Heart left ventricle (tissue), 16 donors: ENCODE results near the gene PPP1R11. TPM values are rescaled to one million over a fixed set of nuclear protein-coding genes. Genes with fewer than 3 reads are reported as not detected.
A peak's percentile ranks its signal among the peaks of the same experiment; 100 is the strongest.

ENCODE experiments used
- ATAC-seq, 4 donors: fragments of 200-7000 bp; cut with Tn5 transposase; one replicate each; pipeline ENCODE4 v1.9.1; 2020 to 2022; ENCODE audit warnings: moderate library complexity in 4 of 4, mild to moderate bottlenecking in 3 of 4, moderate number of reproducible peaks in 1 of 4
- DNase-seq, 5 donors: peaks; one replicate each; pipeline ENCODE4 v3.0.0-alpha.2; 2020
- H3K27ac ChIP-seq, 12 donors: fragments of 200-600 bp; sonication (generic) in 4 of 12; one replicate each; pipeline versions ENCODE4 v1.5.0 to v1.8.0; 2016 to 2022; ENCODE audit warnings: mild to moderate bottlenecking in 2 of 12
- H3K27me3 ChIP-seq, 9 donors: fragments of 200-600 bp; sonication (generic) in 2 of 9; one replicate each; pipeline versions ENCODE4 v1.5.1 to v1.8.0; 2016 to 2022; ENCODE audit warnings: mild to moderate bottlenecking in 3 of 9
- H3K36me3 ChIP-seq, 9 donors: fragments of 200-600 bp; sonication (generic) in 2 of 9; one replicate each; pipeline versions ENCODE4 v1.5.0 to v1.8.0; 2018 to 2022; ENCODE audit warnings: mild to moderate bottlenecking in 2 of 9
- H3K4me1 ChIP-seq, 12 donors: fragments of 200-600 bp; sonication (generic) in 4 of 12; one replicate each; pipeline versions ENCODE4 v1.5.0 to v1.8.0; 2016 to 2022; ENCODE audit warnings: mild to moderate bottlenecking in 3 of 12
- H3K4me3 ChIP-seq, 12 donors: fragments of 200-600 bp; sonication (generic) in 4 of 12; one replicate each; pipeline versions ENCODE4 v1.5.0 to v1.8.0; 2017 to 2022; ENCODE audit warnings: mild to moderate bottlenecking in 9 of 12, moderate library complexity in 4 of 12
- H3K9me3 ChIP-seq, 12 donors: fragments of 200-600 bp; sonication (generic) in 4 of 12; one replicate each; pipeline versions ENCODE4 v1.5.0 to v1.8.0; 2016 to 2022; ENCODE audit warnings: mild to moderate bottlenecking in 1 of 12
- POLR2A ChIP-seq, 2 donors: fragments of 450-650 bp; IDR thresholded peaks; one replicate each; pipeline ENCODE4 v1.6.1; 2017; ENCODE audit warnings: antibody characterized with exemption in 2 of 2, mild to moderate bottlenecking in 2 of 2, moderate library complexity in 2 of 2
- WGBS, 4 donors: extraction: QIAGEN DNeasy Blood & Tissue Kit in 2 of 4; methylation state at CpG; one replicate each; pipeline versions ENCODE4 v1.1.5 to v1.1.7; 2013 to 2018; 5-methylcytosine and 5-hydroxymethylcytosine counted together
- intact Hi-C, 10 donors: fragments of 100-400 bp; cut with DNase I; formaldehyde crosslinking; loops; one replicate each; pipeline versions ENCODE4 v1.11.1 to v1.14.2; 2022
- polyA plus RNA-seq, 2 donors: library from polyadenylated mRNA; stranded (reverse); fragments of 200-250 nt; gene quantifications; one replicate each; pipeline ENCODE4 v1.2.3, GENCODE V29; 2013
- total RNA-seq, 9 donors: library from RNA; depleted of rRNA in 2 of 9; stranded (reverse); fragments of >200 nt in 2 of 9; fragmentation: NEBNext Ultra II Directional in 3 of 9; extraction: Animal tissue kit (Norgen Biotek cat#: 25700) in 3 of 9; gene quantifications; one replicate each; pipeline versions ENCODE4 v1.1.0 to v1.2.4, GENCODE V29; 2016 to 2023
- TF ChIP-seq, protein P1 (sequence below), 12 donors: fragments of 200-600 bp; sonication (generic) in 4 of 12; IDR thresholded peaks; one replicate each; pipeline versions ENCODE4 v1.5.0 to v1.8.0; 2018 to 2022; ENCODE audit warnings: antibody characterized with exemption in 12 of 12, mild to moderate bottlenecking in 5 of 12
- donor health status: ischemic (EF 13 %, LVEDD 7.1; RV severe dilation, severe dysfunction).
- donor health status: healthy with polysubstance abuse.
- donor health status: DM: no; HTN: yes; CAD: no.
- donor health status: DM: no; HTN: no; CAD: no.
- donor health status: ischemic (EF 25% LVEDD 6.9; RV normal size, moderate dysfunction).
- donor health status: ischemic (EF 25% LVEDD 5.7; RV mildly dilated, moderate dysfunction).
- donor health status: healthy.
- donor health status: DM: yes; HTN: yes; CAD: no.
- donor health status: ischemic (EF 35%, LVEDD 5.7; RV mildly dilated, moderate dysfunction).
- donor health status: nonischemic (EF 11% LVEDD 7.7; RV severe dilation, severe dysfunction).
- donor health status: DM: yes; HTN: yes; CAD: no.
- donor health status: PGD.
- donor health status: ischemic (EF 29% LVEDD 5.4; RV normal size, mild dysfunction).
- donor health status: nonischemic (EF 23%, LVEDD 6.1; RV moderate dilation, normal function).

Gene PPP1R11
- total and polyA plus RNA-seq, 11 donors = 38.7 to 90.3 (median 44.9) TPM

DNA sequence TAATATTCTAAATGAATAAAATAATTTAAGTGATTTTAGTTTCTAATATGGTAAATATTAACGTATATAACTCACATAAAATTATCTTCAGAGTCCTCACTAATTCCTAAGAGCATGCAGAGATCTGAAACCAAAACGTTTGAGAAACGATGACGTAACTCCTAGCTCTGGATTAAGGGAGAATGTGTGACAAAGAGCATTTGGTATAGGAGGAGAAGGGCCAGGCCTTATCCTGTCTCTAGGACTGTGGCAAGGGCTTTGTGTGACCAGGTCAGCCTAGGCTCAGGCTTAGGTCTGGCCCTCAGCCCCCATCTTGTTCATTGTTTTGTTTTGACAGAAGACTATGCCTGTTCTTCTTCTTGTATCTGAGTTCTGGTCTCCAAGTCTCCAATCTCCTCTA is 25.2 kb upstream of the PPP1R11 start:
- no peaks in the 10 kb centered on the region for H3K36me3 ChIP-seq
- DNase-seq (no peak), ATAC-seq (no peak)
- peak overlapping the region in 1 of 12 donors; percentile 34 for H3K27ac ChIP-seq
- no peaks in the 10 kb centered on the region for H3K27me3 ChIP-seq
- no peaks in the 10 kb centered on the region for H3K9me3 ChIP-seq
- H3K4me3 ChIP-seq = no peak overlapping the region
- TF ChIP-seq, protein P1, sequence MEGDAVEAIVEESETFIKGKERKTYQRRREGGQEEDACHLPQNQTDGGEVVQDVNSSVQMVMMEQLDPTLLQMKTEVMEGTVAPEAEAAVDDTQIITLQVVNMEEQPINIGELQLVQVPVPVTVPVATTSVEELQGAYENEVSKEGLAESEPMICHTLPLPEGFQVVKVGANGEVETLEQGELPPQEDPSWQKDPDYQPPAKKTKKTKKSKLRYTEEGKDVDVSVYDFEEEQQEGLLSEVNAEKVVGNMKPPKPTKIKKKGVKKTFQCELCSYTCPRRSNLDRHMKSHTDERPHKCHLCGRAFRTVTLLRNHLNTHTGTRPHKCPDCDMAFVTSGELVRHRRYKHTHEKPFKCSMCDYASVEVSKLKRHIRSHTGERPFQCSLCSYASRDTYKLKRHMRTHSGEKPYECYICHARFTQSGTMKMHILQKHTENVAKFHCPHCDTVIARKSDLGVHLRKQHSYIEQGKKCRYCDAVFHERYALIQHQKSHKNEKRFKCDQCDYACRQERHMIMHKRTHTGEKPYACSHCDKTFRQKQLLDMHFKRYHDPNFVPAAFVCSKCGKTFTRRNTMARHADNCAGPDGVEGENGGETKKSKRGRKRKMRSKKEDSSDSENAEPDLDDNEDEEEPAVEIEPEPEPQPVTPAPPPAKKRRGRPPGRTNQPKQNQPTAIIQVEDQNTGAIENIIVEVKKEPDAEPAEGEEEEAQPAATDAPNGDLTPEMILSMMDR (IDR thresholded peaks at IDR 0.05) = no peak
- TF ChIP-seq POLR2A (IDR thresholded peaks at IDR 0.05) = no peak
- intact Hi-C loops = no loop called here
- peaks cover 0 to 14% (median 2%) of the 10 kb centered on the region in 12 donors for H3K4me1 ChIP-seq
- WGBS, 4 donors = 58 to 65% (median 61%) methylated on average over 4 of the region's 4 CpGs

DNA sequence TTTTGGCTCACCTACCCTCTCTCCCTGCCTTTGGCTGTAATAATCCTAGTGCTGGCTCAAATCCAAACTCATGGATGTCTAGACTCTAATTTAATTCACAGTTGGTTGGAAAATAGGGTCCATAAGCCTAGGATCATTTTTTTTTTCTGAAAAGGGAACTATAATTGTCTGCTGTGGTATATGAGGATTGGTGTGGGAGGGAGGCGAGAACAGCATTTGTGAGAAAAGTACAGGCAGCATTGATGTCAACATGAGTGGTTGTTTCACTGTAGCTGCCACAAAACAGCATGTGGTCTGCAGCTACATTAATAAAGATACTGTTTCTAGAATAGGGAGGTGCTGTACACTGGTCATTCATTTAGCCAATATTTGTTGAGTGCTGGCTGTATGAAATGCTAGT is 24.5 kb upstream of the PPP1R11 start:
- Histone ChIP-seq H3K36me3 (no peaks in the 10 kb centered on the region), H3K4me3 (no peak overlapping the region), H3K4me1 (peaks cover 0 to 14% (median 2%) of the 10 kb centered on the region in 12 donors), H3K27ac (no peak overlapping the region), H3K27me3 (no peaks in the 10 kb centered on the region), H3K9me3 (no peaks in the 10 kb centered on the region)
- WGBS, 4 donors = 65 to 76% (median 74%) methylated on average over 1 of the region's 1 CpG
- ATAC-seq (no peak), DNase-seq (no peak)
- TF ChIP-seq, protein P1 (IDR thresholded peaks at IDR 0.05) = no peak
- TF ChIP-seq POLR2A (IDR thresholded peaks at IDR 0.05) = no peak
- intact Hi-C loops = no loop called here

DNA sequence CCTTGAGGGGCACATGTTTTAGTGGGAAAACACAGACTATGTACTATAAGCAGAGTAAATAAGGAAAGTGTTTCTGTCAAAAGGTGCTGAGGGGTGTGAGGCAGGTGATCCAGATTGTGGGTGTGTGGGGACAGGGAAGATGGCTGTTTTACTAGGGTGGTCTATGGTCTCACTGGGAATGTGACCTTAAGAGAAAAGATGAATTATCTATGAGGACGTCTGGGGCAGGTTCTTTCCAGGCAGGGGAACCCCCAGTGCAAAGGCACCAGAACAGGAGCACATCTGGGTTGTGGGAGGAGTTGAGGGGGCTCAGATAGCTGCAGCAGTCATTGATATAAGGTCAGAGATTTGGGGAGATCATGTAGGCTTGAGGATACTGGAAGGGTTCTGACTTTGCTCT is 24.1 kb upstream of the PPP1R11 start:
- Histone ChIP-seq H3K27me3 (no peaks in the 10 kb centered on the region), H3K4me1 (peaks cover 0 to 14% (median 2%) of the 10 kb centered on the region in 12 donors), H3K4me3 (no peak overlapping the region), H3K9me3 (no peaks in the 10 kb centered on the region), H3K27ac (no peak overlapping the region), H3K36me3 (no peaks in the 10 kb centered on the region)
- WGBS, 4 donors = 16 to 33% (median 31%) methylated on average over 1 of the region's 1 CpG
- no peak for ATAC-seq
- intact Hi-C loops = no loop called here
- DNase-seq = no peak
- no peak for TF ChIP-seq POLR2A (IDR thresholded peaks at IDR 0.05)
- TF ChIP-seq, protein P1 (IDR thresholded peaks at IDR 0.05) = no peak

DNA sequence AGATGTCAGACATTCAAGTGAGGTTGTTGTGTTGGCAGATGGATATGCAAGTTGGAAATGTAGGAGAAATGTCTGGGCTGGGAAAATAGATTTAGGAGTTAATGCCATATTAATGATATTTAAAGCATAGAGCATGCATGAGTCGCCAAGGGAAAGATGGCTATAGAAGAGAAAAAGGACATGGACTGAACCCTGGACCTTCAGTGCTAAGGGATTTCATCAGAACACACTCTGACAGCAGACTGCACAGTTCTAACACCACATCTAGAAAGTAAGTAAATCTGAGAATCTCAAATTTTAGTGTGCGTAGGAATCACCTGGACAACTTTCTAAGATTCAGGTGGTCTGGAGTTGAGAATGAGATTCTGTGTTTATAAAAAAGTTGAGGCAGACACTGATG is 23.3 kb upstream of the PPP1R11 start:
- H3K27me3 ChIP-seq = no peaks in the 10 kb centered on the region
- H3K27ac ChIP-seq = no peak overlapping the region
- intact Hi-C loops = no loop called here
- WGBS, 4 donors = 92 to 97% (median 93%) methylated on average over 2 of the region's 2 CpGs
- no peak overlapping the region for H3K4me3 ChIP-seq
- TF ChIP-seq POLR2A (IDR thresholded peaks at IDR 0.05) = no peak
- TF ChIP-seq, protein P1 (IDR thresholded peaks at IDR 0.05) = no peak
- DNase-seq = no peak
- H3K9me3 ChIP-seq = no peaks in the 10 kb centered on the region
- no peaks in the 10 kb centered on the region for H3K36me3 ChIP-seq
- no peak for ATAC-seq
- peaks cover 0 to 14% (median 2%) of the 10 kb centered on the region in 12 donors for H3K4me1 ChIP-seq
